Fibroblast of mammary gland (primary cell): Measurements from ENCODE around the gene EEFSEC.

Source experiments
- DNase-seq: peaks from one replicate; pipeline ENCODE4 v3.0.0-alpha.2; 2010; ENCODE audit warnings: low read depth
- H3K4me3 ChIP-seq: 2 replicates; pipeline ENCODE4 v1.5.1; 2011; ENCODE audit warnings: low read depth, mild to moderate bottlenecking, low read length, moderate library complexity; ENCODE audit not compliant: control insufficient read depth
- CTCF ChIP-seq: conservative IDR thresholded peaks from 2 replicates; pipeline ENCODE4 v1.5.1; 2011; ENCODE audit warnings: low read depth, low read length, inconsistent platforms; ENCODE audit not compliant: control insufficient read depth, insufficient read depth

The EEFSEC gene

GRCh38 chr3:128432301-128432970, 279.2 kb downstream of the EEFSEC start:
- no peak overlapping the region for H3K4me3 ChIP-seq
- no peak for TF ChIP-seq CTCF
- DNase-seq, result no peak

- H3K4me3 ChIP-seq, result no peak overlapping the region
- DNase-seq, result no peak
- TF ChIP-seq CTCF, result no peak
Measured at GRCh38 chr3:128432971-128433836, 279.9 kb downstream of the EEFSEC start.

GRCh38 chr3:128433837-128434165, 280.5 kb downstream of the EEFSEC start:
- no peak overlapping the region for H3K4me3 ChIP-seq
- no peak for DNase-seq
- no peak for TF ChIP-seq CTCF

GRCh38 chr3:128434524-128434923, 281.2 kb downstream of the EEFSEC start:
- no peak for TF ChIP-seq CTCF
- no peak for DNase-seq
- H3K4me3 ChIP-seq, result no peak overlapping the region

GRCh38 chr3:128435058-128435457, 281.8 kb downstream of the EEFSEC start:
- TF ChIP-seq CTCF, result no peak
- H3K4me3 ChIP-seq, result no peak overlapping the region
- DNase-seq, result no peak

GRCh38 chr3:128435561-128435960, 282.3 kb downstream of the EEFSEC start:
- H3K4me3 ChIP-seq, result no peak overlapping the region
- no peak for TF ChIP-seq CTCF
- no peak for DNase-seq
